IPS-18a (cell line): ENCODE measurements around the gene INSRR.

Experiments
- H3K27ac ChIP-seq: one replicate; pipeline ENCODE4 v1.5.1; 2013; ENCODE audit warnings: low read length
- H3K27me3 ChIP-seq: one replicate; pipeline ENCODE4 v1.6.1; 2013; ENCODE audit warnings: mild to moderate bottlenecking, low read length; ENCODE audit not compliant: control insufficient read depth, insufficient read depth
- H3K36me3 ChIP-seq: one replicate; pipeline ENCODE4 v1.6.1; 2013; ENCODE audit warnings: low read depth, low read length; ENCODE audit not compliant: control insufficient read depth
- H3K4me1 ChIP-seq: one replicate; pipeline ENCODE4 v1.6.1; 2013; ENCODE audit warnings: low read depth, low read length; ENCODE audit not compliant: control insufficient read depth
- H3K4me3 ChIP-seq: one replicate; pipeline ENCODE4 v1.5.1; 2013; ENCODE audit warnings: low read length
- H3K9ac ChIP-seq: one replicate; pipeline ENCODE4 v1.6.1; 2013; ENCODE audit warnings: mild to moderate bottlenecking, low read length, moderate library complexity
- H3K9me3 ChIP-seq: one replicate; pipeline ENCODE4 v1.6.1; 2013; ENCODE audit warnings: low read depth, low read length; ENCODE audit not compliant: control insufficient read depth

Gene INSRR

DNA sequence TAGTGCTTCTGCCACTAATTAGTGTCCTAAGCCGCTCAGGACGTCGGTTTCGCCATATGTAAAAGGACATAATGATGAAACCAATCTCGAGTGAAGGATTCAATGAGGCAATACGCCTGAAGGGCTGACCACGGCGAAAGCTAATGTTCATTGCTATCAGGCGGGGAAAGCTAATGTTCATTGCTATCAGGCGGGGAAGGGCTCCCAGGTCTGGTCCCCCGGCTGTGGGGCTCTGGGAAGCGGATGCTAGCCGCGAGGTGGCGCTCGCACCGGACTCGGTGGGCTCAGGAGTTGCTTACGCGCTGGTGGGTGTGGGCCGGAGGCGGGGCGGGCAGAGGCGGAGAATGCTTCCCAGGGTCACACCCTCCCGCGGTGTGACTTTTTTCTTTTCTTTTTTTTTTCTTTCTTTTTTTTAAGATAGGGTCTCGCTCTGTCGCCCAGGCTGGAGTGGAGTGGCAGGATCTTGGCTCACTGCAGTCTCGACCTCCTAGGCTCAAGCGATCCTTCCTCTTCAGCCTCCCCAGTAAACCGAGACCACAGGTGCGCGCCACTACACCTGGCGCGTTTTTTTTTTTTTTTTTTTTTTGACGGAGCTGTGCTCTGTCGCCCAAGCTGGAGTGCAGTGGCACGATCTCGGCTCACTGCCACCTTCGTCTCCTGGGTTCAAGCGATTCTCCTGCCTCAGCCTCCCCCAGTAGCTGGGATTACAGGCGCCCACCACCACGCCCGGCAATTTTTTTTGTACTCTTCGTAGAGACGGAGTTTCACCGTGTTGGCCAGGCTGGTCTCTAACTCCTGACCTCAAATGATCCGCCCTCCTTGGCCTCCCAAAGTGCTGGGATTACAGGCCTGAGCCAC is 33.5 kb upstream of the INSRR start:
- Histone ChIP-seq H3K27me3 (peaks cover 53% of the 10 kb centered on the region), H3K9ac (no peak overlapping the region), H3K9me3 (no peaks in the 10 kb centered on the region), H3K4me3 (peak overlapping the region; percentile 35), H3K4me1 (peaks cover 7% of the 10 kb centered on the region), H3K27ac (no peak overlapping the region), H3K36me3 (no peaks in the 10 kb centered on the region)

DNA sequence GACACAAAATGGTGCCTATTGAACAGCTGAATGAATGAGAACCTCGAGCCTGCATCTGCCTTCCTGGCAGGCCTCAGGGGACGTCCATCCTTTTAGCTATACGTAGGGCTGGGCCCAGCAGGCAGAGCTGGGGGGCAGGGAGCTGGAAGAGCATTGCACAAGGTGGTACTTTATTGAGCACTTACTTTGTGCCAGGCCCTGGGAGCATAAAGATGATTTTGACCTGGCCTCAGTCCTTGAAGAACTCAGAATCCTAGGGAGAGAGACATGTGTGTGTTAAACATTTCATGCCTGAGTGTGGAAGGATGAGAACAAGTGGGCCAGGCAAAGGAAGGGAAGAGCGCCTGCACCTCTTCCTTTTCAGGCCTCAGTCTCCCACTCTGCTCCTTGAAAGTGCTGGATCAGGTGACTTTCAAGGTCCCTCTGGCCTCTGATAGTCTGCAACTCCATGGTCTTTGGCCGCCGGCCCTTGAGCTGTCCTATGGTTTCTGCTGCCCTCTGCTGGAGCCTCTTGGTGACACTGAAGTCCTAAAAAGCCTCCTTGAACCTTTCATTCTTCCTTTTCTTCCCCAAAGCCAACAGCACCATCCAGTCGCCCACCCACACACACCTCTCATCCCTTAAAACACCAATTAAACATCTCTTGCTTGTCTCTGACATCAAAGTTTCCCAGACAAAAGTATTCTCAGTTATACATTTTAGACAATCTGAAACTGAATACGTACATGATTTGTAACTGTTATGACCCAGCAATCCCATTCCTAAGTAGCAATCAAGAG is 31.1 kb upstream of the INSRR start:
- Histone ChIP-seq H3K9me3 (no peaks in the 10 kb centered on the region), H3K27me3 (peaks cover 68% of the 10 kb centered on the region), H3K4me3 (no peak overlapping the region), H3K4me1 (peaks cover 14% of the 10 kb centered on the region), H3K36me3 (no peaks in the 10 kb centered on the region), H3K9ac (no peak overlapping the region), H3K27ac (no peak overlapping the region)

DNA sequence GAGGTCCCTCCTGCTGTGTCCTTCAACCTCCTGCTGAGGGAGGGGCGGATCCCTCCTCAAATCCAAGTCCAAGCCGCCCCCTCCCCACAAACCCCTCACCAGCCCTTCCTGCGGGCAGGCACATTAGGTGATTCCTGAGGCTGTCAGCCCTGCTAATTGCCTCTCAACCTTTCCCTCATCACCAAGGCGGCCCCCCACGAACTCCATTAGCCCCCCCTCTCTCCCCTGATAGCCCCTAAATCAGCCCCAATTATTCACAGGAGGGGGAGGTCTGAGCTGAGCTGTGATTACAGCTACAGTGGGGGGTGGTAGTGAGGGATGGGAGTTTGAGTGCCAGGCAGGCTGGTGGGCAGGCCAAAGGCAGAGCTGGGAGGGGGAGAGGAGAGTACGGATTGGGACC is 28.8 kb upstream of the INSRR start:
- Histone ChIP-seq H3K9ac (no peak overlapping the region), H3K27me3 (peaks cover 60% of the 10 kb centered on the region), H3K4me1 (peaks cover 18% of the 10 kb centered on the region), H3K36me3 (no peaks in the 10 kb centered on the region), H3K4me3 (no peak overlapping the region), H3K27ac (no peak overlapping the region), H3K9me3 (no peaks in the 10 kb centered on the region)

DNA sequence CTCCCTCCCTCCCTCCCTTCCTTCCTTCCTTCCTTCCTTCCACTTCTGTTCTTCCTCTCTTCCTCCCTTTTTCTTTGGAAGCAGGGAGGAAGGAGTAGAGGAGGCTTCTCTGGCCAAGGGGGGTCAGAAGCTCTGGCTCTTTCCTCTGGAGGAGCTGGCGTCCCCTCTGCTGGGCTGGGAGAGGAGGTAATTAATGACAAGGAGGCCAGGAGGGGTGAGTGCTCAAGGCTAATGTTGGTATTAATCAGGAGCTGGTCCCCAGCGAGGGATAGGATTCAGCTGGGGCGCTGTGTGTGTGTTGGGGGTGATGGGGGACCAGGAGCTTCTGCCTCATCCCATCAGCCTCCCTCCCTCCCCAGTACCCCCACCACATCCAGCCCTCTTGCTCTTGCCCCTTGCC is 28.4 kb upstream of the INSRR start:
- H3K4me3 ChIP-seq, result no peak overlapping the region
- H3K9me3 ChIP-seq, result no peaks in the 10 kb centered on the region
- peaks cover 60% of the 10 kb centered on the region for H3K27me3 ChIP-seq
- no peaks in the 10 kb centered on the region for H3K36me3 ChIP-seq
- H3K9ac ChIP-seq, result no peak overlapping the region
- peaks cover 18% of the 10 kb centered on the region for H3K4me1 ChIP-seq
- no peak overlapping the region for H3K27ac ChIP-seq

DNA sequence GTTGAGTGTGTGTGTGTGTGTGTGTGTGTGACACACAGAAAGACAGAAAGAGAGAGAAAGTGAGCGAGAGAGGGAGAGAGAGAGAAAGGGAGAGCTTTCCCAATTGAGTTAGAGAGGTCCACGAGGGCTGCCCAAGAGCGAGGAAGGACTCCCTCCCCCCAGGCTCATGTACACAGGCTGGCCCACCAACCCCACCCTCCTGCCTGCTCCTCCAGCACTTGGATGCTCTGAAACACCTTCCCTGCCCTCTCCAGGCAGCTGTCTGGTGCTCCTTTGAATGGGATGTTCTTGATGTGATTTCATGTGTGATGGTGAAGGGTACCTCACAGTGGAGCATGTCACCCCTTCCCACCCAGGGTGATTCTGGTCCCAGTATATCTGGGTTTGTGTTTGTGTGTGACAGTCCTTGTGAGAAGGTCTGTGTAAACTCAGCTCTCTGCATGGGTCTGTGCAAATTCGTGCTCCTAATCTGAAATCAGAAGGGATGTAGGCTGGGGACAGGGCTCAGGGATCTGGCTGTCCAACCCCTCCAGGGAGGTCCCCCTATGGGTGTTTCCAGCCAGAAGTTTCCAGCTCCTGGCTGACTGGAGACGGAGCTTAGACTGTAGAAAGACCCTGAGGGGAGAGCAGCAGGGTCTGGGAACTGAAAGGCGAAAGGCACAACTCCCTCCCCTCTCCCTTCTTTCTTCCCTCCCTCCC is 27.8 kb upstream of the INSRR start:
- H3K27ac ChIP-seq, result no peak overlapping the region

DNA sequence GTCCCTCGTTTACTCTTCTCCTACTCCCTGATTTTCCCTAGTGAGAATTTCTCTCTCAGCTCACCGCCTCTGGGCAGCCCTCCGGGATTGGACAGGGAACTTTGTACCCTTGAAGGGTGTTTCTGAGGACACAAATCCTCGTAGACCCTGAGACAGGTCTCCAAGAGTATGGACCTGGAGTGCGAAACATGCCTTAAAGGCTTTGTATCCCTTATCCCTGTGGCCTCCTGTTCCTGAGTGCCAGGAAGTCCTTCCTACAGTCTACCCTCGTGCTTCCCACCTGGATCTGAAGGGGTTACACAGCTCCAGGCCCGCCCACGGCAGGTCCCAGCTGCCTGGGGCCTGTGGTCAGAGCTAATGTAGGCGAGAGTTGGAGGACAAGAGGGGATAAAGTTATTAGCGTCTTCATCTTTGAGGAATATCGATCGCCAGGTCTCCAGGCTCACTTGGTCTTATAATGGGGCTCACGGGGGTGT is 27.0 kb upstream of the INSRR start:
- H3K27me3 ChIP-seq, result peaks cover 47% of the 10 kb centered on the region

More for the DNA sequence above, 27.8 kb upstream of the INSRR start:
- Histone ChIP-seq H3K27me3 (peaks cover 55% of the 10 kb centered on the region), H3K4me1 (peaks cover 18% of the 10 kb centered on the region), H3K9ac (no peak overlapping the region), H3K9me3 (no peaks in the 10 kb centered on the region), H3K36me3 (no peaks in the 10 kb centered on the region), H3K4me3 (no peak overlapping the region)

DNA sequence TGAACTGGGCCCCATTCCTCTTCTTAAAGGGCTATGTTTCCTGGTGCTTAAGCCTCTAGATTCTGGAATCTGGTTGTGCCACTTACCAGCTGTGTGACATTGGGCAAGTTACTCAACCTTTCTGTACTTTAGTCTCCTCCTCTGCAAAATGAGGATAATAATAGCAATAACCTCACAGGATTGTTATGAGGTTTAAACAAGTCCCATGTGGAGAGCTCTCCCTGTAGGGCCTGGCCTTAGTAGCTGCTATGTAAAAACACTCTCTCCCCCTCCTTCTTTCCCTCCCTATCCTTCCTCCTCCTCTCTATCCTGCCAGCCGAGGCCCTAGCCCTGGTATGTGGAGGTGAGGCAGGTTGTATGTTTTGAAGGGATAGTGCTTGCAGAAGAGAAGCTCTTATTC is 26.4 kb upstream of the INSRR start:
- H3K4me1 ChIP-seq, result peaks cover 18% of the 10 kb centered on the region

More for the DNA sequence above, 27.0 kb upstream of the INSRR start:
- Histone ChIP-seq H3K9me3 (no peaks in the 10 kb centered on the region), H3K9ac (no peak overlapping the region), H3K27ac (no peak overlapping the region), H3K36me3 (no peaks in the 10 kb centered on the region), H3K4me1 (peaks cover 18% of the 10 kb centered on the region), H3K4me3 (no peak overlapping the region)

DNA sequence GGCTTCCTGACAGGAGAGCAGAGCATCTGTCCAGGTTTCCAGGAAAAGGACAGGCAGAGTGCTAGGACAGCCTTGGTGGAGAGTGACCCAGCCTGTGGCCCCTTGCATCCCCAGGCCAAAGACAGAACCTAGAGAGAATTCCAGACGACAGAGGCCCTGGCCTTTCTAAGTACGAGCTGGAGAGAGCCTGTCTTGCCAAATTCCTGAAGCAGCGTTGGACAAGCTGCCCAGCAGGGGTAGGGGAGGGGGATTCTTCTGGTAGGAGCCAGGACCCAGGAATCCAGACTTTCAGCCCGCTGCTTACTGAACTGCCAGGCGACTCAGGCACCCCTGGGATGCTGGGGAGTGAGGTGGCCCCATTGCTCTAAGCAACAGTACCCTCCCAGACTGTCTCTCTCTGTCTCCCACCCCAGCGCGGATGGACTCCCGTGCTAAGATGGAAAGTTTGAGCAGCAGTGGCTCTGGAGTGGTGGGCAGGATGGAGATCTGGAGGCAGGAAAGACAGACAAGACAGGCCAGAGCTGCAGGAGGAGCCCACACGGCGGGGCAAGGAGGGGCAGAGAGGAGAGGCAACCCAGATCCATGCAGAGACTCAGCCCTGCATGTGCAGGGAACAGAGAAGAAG is 25.8 kb upstream of the INSRR start:
- H3K27ac ChIP-seq, result no peak overlapping the region
- H3K36me3 ChIP-seq, result no peaks in the 10 kb centered on the region
- no peaks in the 10 kb centered on the region for H3K9me3 ChIP-seq
- peaks cover 18% of the 10 kb centered on the region for H3K4me1 ChIP-seq
- H3K4me3 ChIP-seq, result no peak overlapping the region
- H3K9ac ChIP-seq, result no peak overlapping the region
- H3K27me3 ChIP-seq, result peaks cover 40% of the 10 kb centered on the region

More for the DNA sequence above, 26.4 kb upstream of the INSRR start:
- no peak overlapping the region for H3K4me3 ChIP-seq
- peaks cover 41% of the 10 kb centered on the region for H3K27me3 ChIP-seq
- no peak overlapping the region for H3K27ac ChIP-seq
- no peaks in the 10 kb centered on the region for H3K36me3 ChIP-seq
- H3K9me3 ChIP-seq, result no peaks in the 10 kb centered on the region
- no peak overlapping the region for H3K9ac ChIP-seq

DNA sequence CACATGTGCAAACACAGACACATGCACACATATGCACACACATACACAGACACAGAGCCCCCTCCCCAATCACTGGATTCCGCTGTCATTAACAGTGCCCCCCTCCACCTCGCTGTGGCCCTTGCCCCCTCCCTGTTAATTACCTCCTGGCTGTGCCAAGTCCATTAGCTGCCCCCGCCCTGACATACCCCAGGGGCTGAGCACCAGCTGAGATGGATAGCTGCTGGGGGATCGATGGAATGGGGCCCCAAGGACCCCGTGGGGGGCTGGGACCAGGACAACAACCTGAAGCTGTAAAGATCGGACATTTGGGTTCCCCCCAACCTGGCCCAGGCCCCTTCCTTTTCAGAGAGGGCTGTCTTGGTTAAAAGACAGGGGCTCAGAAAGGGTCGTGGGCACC is 25.0 kb upstream of the INSRR start:
- Histone ChIP-seq H3K4me1 (peaks cover 18% of the 10 kb centered on the region), H3K27me3 (peaks cover 41% of the 10 kb centered on the region), H3K9me3 (no peaks in the 10 kb centered on the region), H3K36me3 (no peaks in the 10 kb centered on the region), H3K4me3 (no peak overlapping the region), H3K9ac (no peak overlapping the region), H3K27ac (no peak overlapping the region)

DNA sequence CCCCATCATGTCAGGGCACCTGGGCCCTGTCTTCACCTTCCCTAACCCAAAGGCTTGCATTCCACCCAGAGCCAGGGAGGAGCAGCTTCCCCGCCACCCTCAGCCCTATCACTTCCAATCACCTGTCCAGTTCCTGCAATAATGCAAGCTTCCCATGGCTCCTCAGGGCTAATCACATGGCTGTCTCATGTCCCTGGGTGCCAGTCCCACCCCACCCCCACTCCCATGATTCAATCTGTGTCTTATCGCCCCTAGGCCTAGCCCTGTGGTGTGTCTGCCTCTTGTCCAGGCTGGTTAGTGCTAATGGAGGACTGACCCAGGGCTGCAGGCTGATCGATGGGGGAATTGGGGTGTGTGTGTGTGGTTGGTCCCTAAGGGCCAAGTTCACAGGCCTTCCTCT is 23.6 kb upstream of the INSRR start:
- H3K27ac ChIP-seq, result no peak overlapping the region
- H3K36me3 ChIP-seq, result no peaks in the 10 kb centered on the region
- H3K9me3 ChIP-seq, result no peaks in the 10 kb centered on the region
- H3K4me1 ChIP-seq, result peaks cover 12% of the 10 kb centered on the region
- no peak overlapping the region for H3K9ac ChIP-seq
- H3K27me3 ChIP-seq, result peaks cover 53% of the 10 kb centered on the region
- no peak overlapping the region for H3K4me3 ChIP-seq

DNA sequence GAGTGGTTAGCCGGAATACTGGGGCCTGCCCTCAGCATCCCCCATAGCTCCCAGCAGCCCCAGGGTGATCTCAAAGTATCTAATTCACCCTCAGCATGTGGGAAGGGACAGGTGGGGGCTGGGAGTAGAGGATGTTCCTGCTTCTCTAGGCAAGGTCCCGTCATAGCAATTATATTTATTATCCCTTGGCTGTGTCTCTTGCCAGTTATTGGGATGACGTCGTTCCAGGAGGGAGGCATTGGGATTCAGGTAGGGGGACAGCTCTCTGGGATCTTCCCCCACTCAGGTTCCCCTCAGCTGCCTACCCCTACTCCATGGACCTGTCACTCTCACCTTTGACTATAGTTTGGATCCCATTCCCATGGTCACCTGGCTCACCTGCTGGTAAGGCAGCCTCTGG is 22.7 kb upstream of the INSRR start:
- no peak overlapping the region for H3K9ac ChIP-seq
- H3K36me3 ChIP-seq, result no peaks in the 10 kb centered on the region
- H3K27ac ChIP-seq, result no peak overlapping the region
- H3K27me3 ChIP-seq, result peaks cover 58% of the 10 kb centered on the region
- H3K4me1 ChIP-seq, result peaks cover 6% of the 10 kb centered on the region
- no peak overlapping the region for H3K4me3 ChIP-seq
- H3K9me3 ChIP-seq, result no peaks in the 10 kb centered on the region
